IMR-90 (cell line): ENCODE measurements around the gene RNF130. TPM values are rescaled to one million over a fixed set of nuclear protein-coding genes. Genes with fewer than 3 reads are reported as not detected.

ENCODE experiments used
- ATAC-seq: fragments of 200-7000 bp; cut with Tn5 transposase; 2 replicates; pipeline ENCODE4 v1.9.1; 2020; ENCODE audit warnings: low read depth, mild to moderate bottlenecking, moderate library complexity
- BruUV-seq: library from RNA; stranded (reverse); fragments of 400-500 nt; replicated peaks from 2 replicates; lab custom pipeline; 2021; lab: Mats Ljungman, UMichigan
- CTCF ChIA-PET: fragments of 300-600 bp; formaldehyde crosslinking; extraction: SDS; loops from one replicate; lab custom pipeline; 2021; ENCODE audit warnings: antibody characterized with exemption; lab: Yijun Ruan, JAX
- POLR2A ChIA-PET: fragments of 300-600 bp; sonication (Branson Sonifier 250); formaldehyde crosslinking; loops from one replicate; lab custom pipeline; 2022; ENCODE audit warnings: antibody characterized with exemption; ENCODE audit not compliant: unreplicated experiment; lab: Charles Lee
- DNase-seq: peaks from one replicate; pipeline ENCODE4 v3.0.0; 2013
- H2AFZ ChIP-seq: replicated peaks from 2 replicates; pipeline ENCODE3; 2013; ENCODE audit warnings: low read length, mild to moderate bottlenecking; ENCODE audit not compliant: poor library complexity
- H2AK5ac ChIP-seq: 2 replicates; pipeline ENCODE4 v1.6.1; 2013; ENCODE audit warnings: low read depth, low read length, inconsistent platforms
- H2AK9ac ChIP-seq: replicated peaks from 2 replicates; pipeline ENCODE3; 2013; ENCODE audit warnings: mild to moderate bottlenecking, low read depth, low read length, moderate library complexity; ENCODE audit not compliant: poor library complexity
- H2BK120ac ChIP-seq: 2 replicates; pipeline ENCODE4 v1.6.1; 2013; ENCODE audit warnings: low read depth, low read length, inconsistent platforms
- H2BK15ac ChIP-seq: 3 replicates; pipeline ENCODE4 v1.6.1; 2013; ENCODE audit warnings: low read depth, low read length, inconsistent platforms
- H2BK20ac ChIP-seq: 2 replicates; pipeline ENCODE4 v1.6.1; 2013; ENCODE audit warnings: low read depth, mild to moderate bottlenecking, inconsistent platforms, low read length, moderate library complexity
- H2BK5ac ChIP-seq: 2 replicates; pipeline ENCODE4 v1.6.1; 2013; ENCODE audit warnings: mild to moderate bottlenecking, low read depth, low read length, inconsistent platforms; ENCODE audit not compliant: poor library complexity, severe bottlenecking
- H3K14ac ChIP-seq: replicated peaks from 2 replicates; pipeline ENCODE4 v1.6.1; 2013; ENCODE audit warnings: low read depth, low read length, inconsistent platforms
- H3K18ac ChIP-seq: 2 replicates; pipeline ENCODE4 v1.6.1; 2013; ENCODE audit warnings: low read depth, low read length, control low read depth
- H3K23ac ChIP-seq: 2 replicates; pipeline ENCODE4 v1.6.1; 2013; ENCODE audit warnings: low read depth, low read length, inconsistent platforms
- H3K27ac ChIP-seq: 2 replicates; pipeline ENCODE4 v1.5.1; 2013; ENCODE audit warnings: mild to moderate bottlenecking, control low read depth, low read length; ENCODE audit not compliant: insufficient read depth
- H3K27me3 ChIP-seq: 2 replicates; pipeline ENCODE4 v1.6.1; 2013; ENCODE audit warnings: low read length; ENCODE audit not compliant: control insufficient read depth, insufficient read depth
- H3K36me3 ChIP-seq: 2 replicates; pipeline ENCODE4 v1.6.1; 2013; ENCODE audit warnings: low read length, mixed read lengths; ENCODE audit not compliant: control insufficient read depth, insufficient read depth
- H3K4ac ChIP-seq: 2 replicates; pipeline ENCODE4 v1.6.1; 2013; ENCODE audit warnings: low read depth, low read length, inconsistent platforms
- H3K4me1 ChIP-seq: 2 replicates; pipeline ENCODE4 v1.6.1; 2013; ENCODE audit warnings: low read length, mixed read lengths; ENCODE audit not compliant: control insufficient read depth, insufficient read depth
- H3K4me2 ChIP-seq: 2 replicates; pipeline ENCODE4 v1.6.1; 2013; ENCODE audit warnings: low read depth, mild to moderate bottlenecking, control low read depth, low read length, moderate library complexity
- H3K4me3 ChIP-seq: 2 replicates; pipeline ENCODE4 v1.5.1; 2013; ENCODE audit warnings: low read depth, mild to moderate bottlenecking, control low read depth, low read length, moderate library complexity; ENCODE audit not compliant: insufficient read depth
- H3K56ac ChIP-seq: 2 replicates; pipeline ENCODE4 v1.6.1; 2013; ENCODE audit warnings: low read length, inconsistent platforms; ENCODE audit not compliant: insufficient read depth; ENCODE audit errors: extremely low read depth
- H3K79me1 ChIP-seq, 2 experiments: 2 replicates each; pipeline ENCODE4 v1.6.1; 2013; ENCODE audit warnings: low read length in 2 of 2, inconsistent platforms in 1 of 2, low read depth in 1 of 2
- H3K9ac ChIP-seq: 2 replicates; pipeline ENCODE4 v1.6.1; 2013; ENCODE audit warnings: low read depth, low read length, control low read depth
- H3K9me1 ChIP-seq: 2 replicates; pipeline ENCODE4 v1.6.1; 2013; ENCODE audit warnings: low read length, inconsistent platforms; ENCODE audit not compliant: insufficient read depth
- H3K9me3 ChIP-seq: 2 replicates; pipeline ENCODE4 v1.6.1; 2013; ENCODE audit warnings: low read length; ENCODE audit not compliant: control insufficient read depth, insufficient read depth
- H4K20me1 ChIP-seq: 2 replicates; pipeline ENCODE4 v1.6.1; 2013; ENCODE audit warnings: low read length, inconsistent platforms; ENCODE audit not compliant: insufficient read depth
- H4K5ac ChIP-seq: 2 replicates; pipeline ENCODE4 v1.6.1; 2013; ENCODE audit warnings: mild to moderate bottlenecking, low read depth, low read length, control low read depth
- H4K8ac ChIP-seq, 2 experiments: 2 replicates each; pipeline ENCODE4 v1.6.1; 2013; ENCODE audit warnings: low read depth in 2 of 2, low read length in 2 of 2, control low read depth in 1 of 2, inconsistent platforms in 1 of 2
- H4K91ac ChIP-seq: 2 replicates; pipeline ENCODE4 v1.6.1; 2013; ENCODE audit warnings: low read depth, low read length, inconsistent platforms; ENCODE audit not compliant: insufficient read depth
- CTCF ChIP-seq: conservative IDR thresholded peaks from 2 replicates; pipeline ENCODE4 v1.5.1; 2012; ENCODE audit warnings: mild to moderate bottlenecking, low read depth, low read length, improper control_type of control experiment
- FOS ChIP-seq: fragments of 150-350 bp; IDR thresholded peaks from 2 replicates; pipeline ENCODE4 v1.6.1; 2016; ENCODE audit warnings: low read depth, low read length
- RAD21 ChIP-seq: IDR thresholded peaks from 2 replicates; pipeline ENCODE4 v1.6.1; 2012; ENCODE audit warnings: low read length, improper control_type of control experiment
- RFX5 ChIP-seq: IDR thresholded peaks from 2 replicates; pipeline ENCODE4 v1.8.0; 2012; ENCODE audit warnings: low read depth, mild to moderate bottlenecking, low read length, moderate library complexity
- WGBS, 2 experiments: methylation state at CpG; one replicate each; pipeline versions ENCODE4 v1.1.5 to v1.1.7; 2013; ENCODE audit warnings: missing lambda C conversion rate in 2 of 2; ENCODE audit not compliant: insufficient read length in 1 of 2; ENCODE audit errors: extremely low coverage in 2 of 2; 5-methylcytosine and 5-hydroxymethylcytosine counted together
- dilution Hi-C: fragments of 300-500 bp; cut with HindIII; formaldehyde crosslinking; loops from one replicate; pipeline ENCODE4 v1.14.3; 2018; ENCODE audit warnings: low sequenced_read_pairs; ENCODE audit not compliant: unreplicated experiment
- in situ Hi-C: fragments of 300-500 bp; cut with MboI; formaldehyde crosslinking; loops from 3 replicates; pipeline ENCODE4 v1.14.3; 2019; ENCODE audit warnings: low sequenced_read_pairs, inconsistent platforms, mixed read lengths
- intact Hi-C: fragments of 100-400 bp; cut with micrococcal nuclease; formaldehyde crosslinking; loops from 2 replicates; pipeline ENCODE4 v1.10.0; 2022
- polyA plus RNA-seq, 3 experiments: library from polyadenylated mRNA; depleted of rRNA; stranded (reverse); fragments of >200 nt; gene quantifications; 2 replicates each; pipeline ENCODE4 v1.2.3, GENCODE V29; 2012; ENCODE audit warnings: low replicate concordance in 1 of 3
- total RNA-seq: library from RNA; depleted of rRNA; stranded (reverse); fragments of >200 nt; gene quantifications from 2 replicates; pipeline ENCODE4 v1.2.3, GENCODE V29; 2012

RNF130 gene
- total and polyA plus RNA-seq, 2 of the 4 experiments (the other 2 are of a cell fraction) = 12.9 to 21.7 TPM

- Histone ChIP-seq H2BK120ac (no peak overlapping the region), H3K79me1 (no peaks in the 10 kb centered on the region), H3K9me3 (no peaks in the 10 kb centered on the region), H3K9ac (no peak overlapping the region), H2AK5ac (no peak overlapping the region), H3K4ac (no peak overlapping the region), H3K4me2 (no peak overlapping the region), H3K4me3 (no peak overlapping the region), H3K56ac (no peak overlapping the region), H3K36me3 (no peaks in the 10 kb centered on the region), H3K18ac (no peak overlapping the region), H3K27ac (no peak overlapping the region), H3K9me1 (no peaks in the 10 kb centered on the region), H3K14ac (no peak overlapping the region), H4K20me1 (no peaks in the 10 kb centered on the region), H3K23ac (no peak overlapping the region), H4K91ac (no peak overlapping the region), H3K27me3 (no peaks in the 10 kb centered on the region; the same call in 1 of the 2 replicates), H3K4me1 (no peaks in the 10 kb centered on the region), H2BK15ac (no peak overlapping the region), H4K8ac (no peak overlapping the region), H4K5ac (no peak overlapping the region), H2AFZ (peak overlapping the region; percentile 11), H2BK5ac (no peak overlapping the region), H2AK9ac (no peak overlapping the region), H2BK20ac (no peak overlapping the region)
- BruUV-seq = no TSS peak
- WGBS, 2 experiments = 83% methylated on average over 7 of the region's 14 CpGs; no CpG with 5 or more reads in 1 of the 2 experiments
- TF ChIP-seq CTCF (no peak), FOS (no peak), RFX5 (no peak), RAD21 (no peak)
- dilution Hi-C loops (no loop called here), in situ Hi-C loops (no loop called here), intact Hi-C loops (no loop called here)
- ATAC-seq (no peak), DNase-seq (no peak)
- ChIA-PET CTCF (no interaction called here), POLR2A (no interaction called here)
These were observed 45.6 kb upstream of the RNF130 start for GRCh38 chr5:180117000-180117725.
